Gastroesophageal sphincter (tissue), 3 donors: ENCODE results near the gene KCNF1.

Experiments
- POLR2A ChIP-seq, 2 donors: fragments of 450-650 bp; IDR thresholded peaks; one replicate each; pipeline ENCODE4 v1.6.1; 2017; ENCODE audit warnings: antibody characterized with exemption in 2 of 2, mild to moderate bottlenecking in 2 of 2, moderate library complexity in 1 of 2
- TF ChIP-seq, protein P1 (sequence below), 4 experiments: fragments of 200-600 bp in 2 of 4; fragments of 450-650 bp in 2 of 4; sonication (generic) in 1 of 4; IDR thresholded peaks; one replicate each; pipeline ENCODE4 v1.5.1; 2017 to 2019; ENCODE audit warnings: antibody characterized with exemption in 4 of 4, mild to moderate bottlenecking in 2 of 4, moderate library complexity in 2 of 4

DNA sequence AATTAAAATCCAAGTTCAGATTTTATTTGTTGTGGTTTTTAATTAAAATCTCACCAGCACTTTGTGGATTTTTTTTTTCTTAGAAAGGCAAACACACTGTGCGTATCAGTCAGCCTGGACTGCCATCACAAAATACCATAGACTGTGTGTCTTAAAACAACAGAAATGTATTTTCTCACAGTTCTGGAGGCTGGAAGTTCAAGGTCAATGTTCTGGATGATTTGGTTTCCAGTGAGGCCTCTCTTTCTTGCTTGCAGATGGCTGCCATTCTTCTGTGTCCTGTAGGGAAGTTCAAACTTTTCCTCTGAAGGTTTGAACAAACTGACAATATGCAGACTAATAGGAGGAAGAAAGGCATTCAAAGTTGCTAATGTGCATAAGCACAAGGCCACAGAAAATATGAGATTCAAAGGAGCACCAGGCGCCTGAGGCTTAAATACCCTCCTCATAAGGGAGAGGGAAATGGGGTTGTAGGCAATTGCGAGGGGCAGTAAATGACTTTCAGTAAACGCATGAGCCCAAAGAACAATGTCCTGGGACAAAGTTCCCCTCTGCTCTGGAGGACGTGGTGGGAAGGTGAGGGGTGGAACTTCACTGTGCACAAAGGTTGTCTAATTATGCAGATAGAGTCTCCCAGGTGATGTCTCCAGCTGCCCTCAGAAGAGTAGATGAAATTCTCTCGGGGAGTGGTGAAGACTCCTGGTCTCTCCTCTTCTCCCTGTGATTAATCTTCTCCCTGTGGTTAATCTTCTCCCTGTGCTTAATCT, 26.5 kb upstream of the KCNF1 start:
- TF ChIP-seq, protein P1, sequence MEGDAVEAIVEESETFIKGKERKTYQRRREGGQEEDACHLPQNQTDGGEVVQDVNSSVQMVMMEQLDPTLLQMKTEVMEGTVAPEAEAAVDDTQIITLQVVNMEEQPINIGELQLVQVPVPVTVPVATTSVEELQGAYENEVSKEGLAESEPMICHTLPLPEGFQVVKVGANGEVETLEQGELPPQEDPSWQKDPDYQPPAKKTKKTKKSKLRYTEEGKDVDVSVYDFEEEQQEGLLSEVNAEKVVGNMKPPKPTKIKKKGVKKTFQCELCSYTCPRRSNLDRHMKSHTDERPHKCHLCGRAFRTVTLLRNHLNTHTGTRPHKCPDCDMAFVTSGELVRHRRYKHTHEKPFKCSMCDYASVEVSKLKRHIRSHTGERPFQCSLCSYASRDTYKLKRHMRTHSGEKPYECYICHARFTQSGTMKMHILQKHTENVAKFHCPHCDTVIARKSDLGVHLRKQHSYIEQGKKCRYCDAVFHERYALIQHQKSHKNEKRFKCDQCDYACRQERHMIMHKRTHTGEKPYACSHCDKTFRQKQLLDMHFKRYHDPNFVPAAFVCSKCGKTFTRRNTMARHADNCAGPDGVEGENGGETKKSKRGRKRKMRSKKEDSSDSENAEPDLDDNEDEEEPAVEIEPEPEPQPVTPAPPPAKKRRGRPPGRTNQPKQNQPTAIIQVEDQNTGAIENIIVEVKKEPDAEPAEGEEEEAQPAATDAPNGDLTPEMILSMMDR (IDR thresholded peaks at IDR 0.05) = no peak
- no peak for TF ChIP-seq POLR2A (IDR thresholded peaks at IDR 0.05)
